Parathyroid adenoma (tissue), 2 donors: Measurements from ENCODE around the gene RPL32.

ENCODE experiments used
- H2AFZ ChIP-seq: fragments of 300-600 bp; sonication (generic); one replicate; pipeline ENCODE4 v1.7.0; 2017; ENCODE audit warnings: antibody characterized with exemption, mild to moderate bottlenecking
- H3K27ac ChIP-seq: fragments of 300-600 bp; sonication (generic); one replicate; pipeline ENCODE4 v1.7.0; 2017
- H3K27me3 ChIP-seq: fragments of 300-600 bp; sonication (generic); one replicate; pipeline ENCODE4 v1.7.0; 2017; ENCODE audit warnings: low read length; ENCODE audit not compliant: control insufficient read depth, insufficient read depth
- H3K36me3 ChIP-seq: fragments of 300-600 bp; sonication (generic); one replicate; pipeline ENCODE4 v1.7.0; 2017; ENCODE audit warnings: low read length; ENCODE audit not compliant: control insufficient read depth, insufficient read depth
- H3K4me1 ChIP-seq: fragments of 300-600 bp; sonication (generic); one replicate; pipeline ENCODE4 v1.7.0; 2017; ENCODE audit warnings: control low read depth
- H3K4me2 ChIP-seq: fragments of 300-600 bp; sonication (generic); one replicate; pipeline ENCODE4 v1.7.0; 2017; ENCODE audit warnings: low read length
- H3K4me3 ChIP-seq: fragments of 300-600 bp; sonication (generic); one replicate; pipeline ENCODE4 v1.7.0; 2017; ENCODE audit warnings: low read depth, low read length
- H3K79me2 ChIP-seq: fragments of 300-600 bp; sonication (generic); one replicate; pipeline ENCODE4 v1.7.0; 2017; ENCODE audit warnings: control low read depth
- H3K9ac ChIP-seq: fragments of 300-600 bp; sonication (generic); one replicate; pipeline ENCODE4 v1.7.0; 2017; ENCODE audit warnings: mild to moderate bottlenecking
- H3K9me3 ChIP-seq: fragments of 300-600 bp; sonication (generic); one replicate; pipeline ENCODE4 v1.7.0; 2017; ENCODE audit warnings: low read length; ENCODE audit not compliant: control insufficient read depth
- TF ChIP-seq, protein P1 (sequence below): fragments of 300-600 bp; sonication (generic); IDR thresholded peaks from one replicate; pipeline ENCODE4 v1.7.0; 2017; ENCODE audit warnings: antibody characterized with exemption, mild to moderate bottlenecking
- donor health status: primary hyperparathyroidism.

Gene RPL32

DNA sequence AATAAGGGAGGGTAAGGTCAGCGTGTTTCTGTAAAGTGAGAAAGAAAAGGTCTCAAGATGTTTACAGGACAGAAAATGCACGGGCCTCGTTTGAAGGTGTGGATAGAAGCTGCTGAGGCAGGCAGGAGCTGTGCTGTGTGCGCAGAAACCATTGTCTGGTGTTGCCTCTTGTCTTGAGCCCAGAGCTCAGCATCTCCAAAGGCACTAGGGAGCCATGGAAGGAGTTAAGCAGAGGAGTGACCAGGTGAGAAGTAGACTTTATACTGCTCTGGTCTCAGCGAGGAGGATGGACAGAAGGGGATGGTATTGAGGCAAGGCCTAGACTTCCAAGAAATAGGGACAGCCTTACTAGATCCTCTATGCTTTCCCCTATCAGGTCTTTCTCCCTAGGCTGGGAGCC, 31.9 kb downstream of the RPL32 start:
- no peaks in the 10 kb centered on the region for H3K36me3 ChIP-seq
- H3K4me2 ChIP-seq = no peak overlapping the region
- H3K27me3 ChIP-seq = no peaks in the 10 kb centered on the region
- H3K79me2 ChIP-seq = no peaks in the 10 kb centered on the region
- H3K4me1 ChIP-seq = no peaks in the 10 kb centered on the region
- H3K9ac ChIP-seq = no peak overlapping the region
- peak overlapping the region; percentile 76 for H2AFZ ChIP-seq
- peak overlapping the region; percentile 53 for H3K27ac ChIP-seq
- no peak overlapping the region for H3K4me3 ChIP-seq
- TF ChIP-seq, protein P1, sequence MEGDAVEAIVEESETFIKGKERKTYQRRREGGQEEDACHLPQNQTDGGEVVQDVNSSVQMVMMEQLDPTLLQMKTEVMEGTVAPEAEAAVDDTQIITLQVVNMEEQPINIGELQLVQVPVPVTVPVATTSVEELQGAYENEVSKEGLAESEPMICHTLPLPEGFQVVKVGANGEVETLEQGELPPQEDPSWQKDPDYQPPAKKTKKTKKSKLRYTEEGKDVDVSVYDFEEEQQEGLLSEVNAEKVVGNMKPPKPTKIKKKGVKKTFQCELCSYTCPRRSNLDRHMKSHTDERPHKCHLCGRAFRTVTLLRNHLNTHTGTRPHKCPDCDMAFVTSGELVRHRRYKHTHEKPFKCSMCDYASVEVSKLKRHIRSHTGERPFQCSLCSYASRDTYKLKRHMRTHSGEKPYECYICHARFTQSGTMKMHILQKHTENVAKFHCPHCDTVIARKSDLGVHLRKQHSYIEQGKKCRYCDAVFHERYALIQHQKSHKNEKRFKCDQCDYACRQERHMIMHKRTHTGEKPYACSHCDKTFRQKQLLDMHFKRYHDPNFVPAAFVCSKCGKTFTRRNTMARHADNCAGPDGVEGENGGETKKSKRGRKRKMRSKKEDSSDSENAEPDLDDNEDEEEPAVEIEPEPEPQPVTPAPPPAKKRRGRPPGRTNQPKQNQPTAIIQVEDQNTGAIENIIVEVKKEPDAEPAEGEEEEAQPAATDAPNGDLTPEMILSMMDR = no peak
- no peaks in the 10 kb centered on the region for H3K9me3 ChIP-seq

DNA sequence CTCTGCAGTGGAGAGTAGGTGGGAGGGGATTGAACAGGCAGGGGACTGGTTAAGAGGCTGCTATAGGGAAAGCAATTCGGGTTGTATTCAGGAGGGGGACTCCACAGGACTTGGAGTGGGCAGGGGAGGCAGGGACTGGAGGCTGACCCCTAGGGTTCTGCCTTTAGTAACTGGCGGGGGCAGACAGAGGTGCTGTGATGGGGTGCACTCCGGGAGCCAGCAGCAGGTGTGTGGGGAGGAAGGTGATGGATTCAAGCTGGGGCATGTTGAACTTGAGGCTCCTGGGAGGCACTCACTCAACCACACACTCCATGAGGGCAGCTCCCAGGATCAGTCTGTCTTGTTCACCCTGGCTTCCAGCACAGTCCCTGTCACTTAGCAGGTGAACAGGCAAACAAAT, 32.4 kb downstream of the RPL32 start:
- Histone ChIP-seq H2AFZ (no peak overlapping the region), H3K79me2 (no peaks in the 10 kb centered on the region), H3K27me3 (no peaks in the 10 kb centered on the region), H3K9ac (no peak overlapping the region), H3K4me1 (no peaks in the 10 kb centered on the region), H3K27ac (no peak overlapping the region), H3K4me2 (no peak overlapping the region), H3K36me3 (no peaks in the 10 kb centered on the region), H3K4me3 (no peak overlapping the region), H3K9me3 (no peaks in the 10 kb centered on the region)
- TF ChIP-seq, protein P1 = no peak

DNA sequence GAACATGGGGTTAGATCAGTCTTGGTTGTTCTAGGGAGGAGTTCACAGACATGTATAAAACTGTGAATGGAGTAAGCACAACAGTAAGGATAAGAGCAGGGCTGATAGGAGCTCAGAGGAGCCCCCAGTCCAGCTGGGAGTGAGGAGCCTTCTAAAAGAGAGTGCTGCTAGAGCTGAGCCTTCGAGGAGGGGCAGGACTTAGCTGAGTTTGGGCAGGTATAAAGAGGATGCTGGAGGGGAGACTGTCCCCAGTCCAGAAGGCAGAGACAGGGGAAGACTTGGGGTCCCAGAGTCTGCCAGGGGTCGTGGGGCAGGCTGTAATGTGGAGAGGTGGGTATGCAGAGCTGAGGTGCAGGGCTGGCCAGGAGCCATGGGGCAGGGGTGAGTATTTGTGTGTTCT, 32.8 kb downstream of the RPL32 start:
- no peak overlapping the region for H3K27ac ChIP-seq
- H2AFZ ChIP-seq = no peak overlapping the region
- TF ChIP-seq, protein P1 = no peak
- H3K4me3 ChIP-seq = no peak overlapping the region
- H3K9me3 ChIP-seq = no peaks in the 10 kb centered on the region
- H3K4me2 ChIP-seq = no peak overlapping the region
- H3K79me2 ChIP-seq = no peaks in the 10 kb centered on the region
- H3K9ac ChIP-seq = no peak overlapping the region
- H3K27me3 ChIP-seq = no peaks in the 10 kb centered on the region
- H3K4me1 ChIP-seq = no peaks in the 10 kb centered on the region
- H3K36me3 ChIP-seq = no peaks in the 10 kb centered on the region

DNA sequence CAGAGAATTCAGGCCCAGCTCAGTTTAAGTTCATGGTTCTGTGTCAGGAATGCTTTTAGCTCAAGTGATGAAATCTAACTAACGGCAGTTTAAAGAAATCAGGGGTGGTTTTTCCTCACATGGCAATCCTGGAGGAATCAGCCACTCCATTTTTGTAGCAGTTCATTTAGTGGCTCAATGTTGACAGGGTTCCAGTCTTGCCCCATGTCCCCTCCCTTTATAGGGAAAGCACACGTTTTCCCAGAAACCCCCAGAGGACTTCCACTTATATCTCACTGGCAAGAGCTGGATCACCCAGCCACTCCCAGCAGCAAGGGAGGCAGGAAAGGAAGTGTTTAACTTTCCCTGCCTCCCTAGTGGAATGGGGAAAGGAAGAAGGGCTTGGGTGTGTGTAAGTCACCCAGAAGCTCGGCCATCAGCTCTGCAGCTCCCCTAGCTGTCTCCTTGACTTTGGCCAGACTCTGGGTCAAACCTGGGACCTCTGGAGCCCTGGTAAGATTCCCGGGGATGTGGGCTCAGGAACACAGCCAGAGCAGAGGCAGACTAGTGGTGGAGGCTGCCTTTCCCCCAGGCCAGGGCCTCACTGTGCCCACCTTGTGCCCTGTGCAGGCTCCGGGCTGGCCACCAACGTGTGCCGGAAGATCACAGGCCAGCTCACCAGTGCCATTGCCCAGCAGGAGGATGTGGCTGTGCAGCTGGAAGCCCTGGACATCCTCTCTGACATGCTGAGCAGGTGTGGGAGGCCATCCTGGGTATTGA, 33.6 kb downstream of the RPL32 start:
- Histone ChIP-seq H2AFZ (no peak overlapping the region), H3K4me2 (no peak overlapping the region), H3K9ac (no peak overlapping the region), H3K79me2 (no peaks in the 10 kb centered on the region), H3K9me3 (no peaks in the 10 kb centered on the region), H3K4me3 (no peak overlapping the region), H3K27ac (no peak overlapping the region), H3K27me3 (no peaks in the 10 kb centered on the region), H3K36me3 (no peaks in the 10 kb centered on the region), H3K4me1 (no peaks in the 10 kb centered on the region)
- TF ChIP-seq, protein P1 = no peak

DNA sequence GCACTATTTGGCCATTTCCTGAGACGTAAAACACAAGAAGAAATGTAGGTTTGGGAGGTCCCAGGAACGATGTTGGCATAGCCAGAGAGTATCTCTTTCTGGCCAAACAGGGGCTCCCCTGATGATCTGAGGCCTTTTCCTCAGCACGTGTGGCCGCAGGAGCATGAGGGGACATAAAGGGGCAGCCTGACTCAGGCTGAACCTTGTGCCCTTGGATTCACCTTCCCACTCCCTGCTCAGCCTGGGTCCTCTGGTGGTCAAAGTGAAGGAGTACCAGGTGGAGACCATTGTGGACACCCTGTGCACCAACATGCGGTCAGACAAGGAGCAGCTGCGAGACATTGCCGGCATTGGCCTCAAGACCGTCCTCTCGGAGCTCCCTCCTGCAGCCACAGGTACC, 34.3 kb downstream of the RPL32 start:
- Histone ChIP-seq H3K4me3 (no peak overlapping the region), H3K36me3 (no peaks in the 10 kb centered on the region), H3K27me3 (no peaks in the 10 kb centered on the region), H3K27ac (no peak overlapping the region), H3K9ac (no peak overlapping the region), H3K9me3 (no peaks in the 10 kb centered on the region), H3K4me1 (no peaks in the 10 kb centered on the region), H3K79me2 (no peaks in the 10 kb centered on the region), H3K4me2 (no peak overlapping the region), H2AFZ (no peak overlapping the region)
- TF ChIP-seq, protein P1 = no peak
